PC-3 (cell line): ENCODE results near the gene ASB9. TPM values are rescaled to one million over a fixed set of nuclear protein-coding genes. Genes with fewer than 3 reads are reported as not detected.

Source experiments
- ATAC-seq: fragments of 200-7000 bp; cut with Tn5 transposase; 2 replicates; pipeline ENCODE4 v1.9.1; 2020; ENCODE audit warnings: mild to moderate bottlenecking, moderate library complexity
- BruUV-seq: library from RNA; stranded (reverse); fragments of 400-500 nt; replicated peaks from 2 replicates; lab custom pipeline; 2021; lab: Mats Ljungman, UMichigan
- CTCF ChIA-PET: fragments of 300-600 bp; sonication (Branson Sonifier 250); formaldehyde crosslinking; loops from one replicate; lab custom pipeline; 2022; ENCODE audit warnings: antibody characterized with exemption; lab: Charles Lee
- POLR2A ChIA-PET: fragments of 300-600 bp; sonication (Branson Sonifier 250); formaldehyde crosslinking; loops from one replicate; lab custom pipeline; 2022; ENCODE audit warnings: antibody characterized with exemption; ENCODE audit not compliant: unreplicated experiment; lab: Charles Lee
- DNase-seq: peaks from one replicate; pipeline ENCODE4 v3.0.0-alpha.2; 2015
- H2AFZ ChIP-seq: fragments of 300-600 bp; sonication (generic); 2 replicates; pipeline ENCODE4 v1.6.0; 2016; ENCODE audit warnings: antibody characterized with exemption, low read length
- H3F3A ChIP-seq: fragments of 300-600 bp; sonication (generic); one replicate; pipeline ENCODE4 v1.6.0; 2017; ENCODE audit warnings: antibody characterized with exemption, low read length, control low read depth, mild to moderate bottlenecking; ENCODE audit not compliant: unreplicated experiment
- H3K27ac ChIP-seq: fragments of 300-600 bp; sonication (generic); 2 replicates; pipeline ENCODE4 v1.5.1; 2016; ENCODE audit warnings: mild to moderate bottlenecking, low read length
- H3K27me3 ChIP-seq: fragments of 300-600 bp; sonication (generic); 2 replicates; pipeline ENCODE4 v1.6.1; 2016; ENCODE audit warnings: low read length, mixed read lengths
- H3K36me3 ChIP-seq: fragments of 300-600 bp; sonication (generic); 2 replicates; pipeline ENCODE4 v1.6.1; 2016; ENCODE audit warnings: low read depth, mixed run types, low read length, mixed read lengths
- H3K4me1 ChIP-seq: fragments of 300-600 bp; sonication (generic); 2 replicates; pipeline ENCODE4 v1.5.1; 2016; ENCODE audit warnings: low read length; ENCODE audit not compliant: insufficient read depth
- H3K4me2 ChIP-seq: fragments of 300-600 bp; sonication (generic); 2 replicates; pipeline ENCODE4 v1.6.0; 2016; ENCODE audit warnings: low read length
- H3K4me3 ChIP-seq: fragments of 300-600 bp; sonication (generic); 2 replicates; pipeline ENCODE4 v1.5.1; 2016; ENCODE audit warnings: mild to moderate bottlenecking, low read length, mixed read lengths
- H3K79me2 ChIP-seq: fragments of 300-600 bp; sonication (generic); 2 replicates; pipeline ENCODE4 v1.6.1; 2017; ENCODE audit warnings: low read length, mixed read lengths
- H3K9ac ChIP-seq: fragments of 300-600 bp; sonication (generic); 2 replicates; pipeline ENCODE4 v1.6.0; 2016; ENCODE audit warnings: mild to moderate bottlenecking, low read length
- H3K9me2 ChIP-seq: fragments of 300-600 bp; sonication (generic); replicated peaks from 2 replicates; pipeline ENCODE4 v1.6.1; 2016; ENCODE audit warnings: mixed run types, low read length, mixed read lengths
- H3K9me3 ChIP-seq: fragments of 300-600 bp; sonication (generic); 2 replicates; pipeline ENCODE4 v1.6.1; 2016; ENCODE audit warnings: low read length, mixed read lengths
- H4K20me1 ChIP-seq: fragments of 300-600 bp; sonication (generic); 2 replicates; pipeline ENCODE4 v1.6.1; 2016; ENCODE audit warnings: low read length, mixed read lengths
- CTCF ChIP-seq: fragments of 300-600 bp; sonication (generic); conservative IDR thresholded peaks from 2 replicates; pipeline ENCODE4 v1.5.1; 2017; ENCODE audit warnings: antibody characterized with exemption, low read depth, mild to moderate bottlenecking, low read length
- EZH2 ChIP-seq: fragments of 300-600 bp; sonication (generic); IDR thresholded peaks from one replicate; pipeline ENCODE4 v1.6.1; 2017; ENCODE audit warnings: antibody characterized with exemption, mild to moderate bottlenecking, low read length; ENCODE audit not compliant: unreplicated experiment
- EZH2phosphoT487 ChIP-seq: fragments of 300-600 bp; sonication (generic); IDR thresholded peaks from 2 replicates; pipeline ENCODE4 v1.6.1; 2018; ENCODE audit warnings: mild to moderate bottlenecking, antibody characterized with exemption, low read length, borderline replicate concordance
- intact Hi-C: fragments of 100-400 bp; cut with micrococcal nuclease; formaldehyde crosslinking; loops from 2 replicates; pipeline ENCODE4 v1.9.0; 2023
- total RNA-seq: library from RNA; depleted of rRNA; stranded (reverse); fragments of >200 nt; gene quantifications from 2 replicates; pipeline ENCODE4 v1.2.3, GENCODE V29; 2014

ASB9 gene
- total RNA-seq, 1 experiment from 2014 or later, result 31.5 TPM

- Histone ChIP-seq H3F3A (no peaks in the 10 kb centered on the region), H3K36me3 (0 out of 2 replicates have a peak, but pooled peaks cover 3% of the 10 kb centered on the region), H3K4me1 (peaks cover 5% of the 10 kb centered on the region), H3K9ac (no peak within 1 kb of the TSS), H3K4me2 (no peak within 1 kb of the TSS), H3K9me3 (no peaks in the 10 kb centered on the region), H3K79me2 (no peaks in the 10 kb centered on the region), H3K27me3 (no peaks in the 10 kb centered on the region), H2AFZ (no peak within 1 kb of the TSS), H4K20me1 (no peaks in the 10 kb centered on the region), H3K27ac (no peak within 1 kb of the TSS), H3K4me3 (no peak within 1 kb of the TSS), H3K9me2 (no peaks in the 10 kb centered on the region)
- no peak for TF ChIP-seq EZH2phosphoT487
- TF ChIP-seq CTCF, result no peak
- no peak for TF ChIP-seq EZH2
- no peak for DNase-seq
- intact Hi-C loops, result no loop called here
- no peak for ATAC-seq
- BruUV-seq, result no TSS peak
- POLR2A ChIA-PET, result no interaction called here
- CTCF ChIA-PET, result no interaction called here
Observed at GRCh38 chrX:15315509-15315908, 45.6 kb upstream of the ASB9 start, which contains the start of gene ASB11. Gene ASB11 (minus strand): TSS chrX:15315640. CDS start chrX:15315605, 35 bp downstream.

DNA sequence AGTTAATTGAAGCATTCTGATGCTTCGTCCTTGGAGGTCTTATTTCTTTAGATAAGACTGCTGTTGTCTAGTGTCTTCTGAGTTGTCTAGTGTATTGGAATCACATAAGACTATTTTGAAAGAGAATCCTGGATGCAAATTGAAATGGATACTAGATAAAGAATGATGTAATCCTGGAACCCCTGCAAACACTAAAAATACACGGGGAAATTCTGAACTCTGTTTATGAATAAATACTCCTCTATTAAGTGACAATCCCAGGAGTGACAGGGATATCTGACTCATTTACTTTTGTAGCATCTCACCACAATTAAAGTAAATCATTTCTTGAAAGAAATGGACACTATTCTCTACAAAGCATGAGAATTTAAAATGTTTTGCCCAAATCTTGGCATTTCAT lies 44.6 kb upstream of the ASB9 start:
- H3K27ac ChIP-seq, result no peak overlapping the region
- no peaks in the 10 kb centered on the region for H3K9me3 ChIP-seq
- H3K79me2 ChIP-seq, result no peaks in the 10 kb centered on the region
- H2AFZ ChIP-seq, result no peak overlapping the region
- H3K9ac ChIP-seq, result no peak overlapping the region
- H3F3A ChIP-seq, result no peaks in the 10 kb centered on the region
- H3K4me3 ChIP-seq, result no peak overlapping the region
- no peaks in the 10 kb centered on the region for H3K9me2 ChIP-seq
- ChIA-PET CTCF (no interaction called here), POLR2A (no interaction called here)
- H4K20me1 ChIP-seq, result no peaks in the 10 kb centered on the region
- H3K4me2 ChIP-seq, result no peak overlapping the region
- DNase-seq (no peak), ATAC-seq (no peak)
- intact Hi-C loops, result no loop called here
- 0 out of 2 replicates have a peak, but pooled peaks cover 3% of the 10 kb centered on the region for H3K36me3 ChIP-seq
- TF ChIP-seq EZH2phosphoT487 (no peak), EZH2 (no peak), CTCF (no peak)
- no TSS peak for BruUV-seq
- peaks cover 12% of the 10 kb centered on the region for H3K4me1 ChIP-seq
- no peaks in the 10 kb centered on the region for H3K27me3 ChIP-seq

GRCh38 chrX:15311119-15311518 lies 41.2 kb upstream of the ASB9 start:
- intact Hi-C loops, result no loop called here

More at GRCh38 chrX:15311119-15311518, 41.2 kb upstream of the ASB9 start:
- H3K9me2 ChIP-seq, result no peaks in the 10 kb centered on the region
- H2AFZ ChIP-seq, result no peak overlapping the region
- H3K36me3 ChIP-seq, result no peaks in the 10 kb centered on the region
- TF ChIP-seq CTCF, result no peak
- TF ChIP-seq EZH2, result no peak
- no peak for TF ChIP-seq EZH2phosphoT487
- ATAC-seq (no peak), DNase-seq (no peak)
- H3K27me3 ChIP-seq, result no peaks in the 10 kb centered on the region
- ChIA-PET POLR2A (no interaction called here), CTCF (no interaction called here)
- no peak overlapping the region for H3K27ac ChIP-seq
- H3K79me2 ChIP-seq, result no peaks in the 10 kb centered on the region
- no peak overlapping the region for H3K4me3 ChIP-seq
- no peak overlapping the region for H3K4me2 ChIP-seq
- H3K9ac ChIP-seq, result no peak overlapping the region
- H3K9me3 ChIP-seq, result no peaks in the 10 kb centered on the region
- no TSS peak for BruUV-seq
- no peaks in the 10 kb centered on the region for H4K20me1 ChIP-seq
- H3F3A ChIP-seq, result no peaks in the 10 kb centered on the region
- peaks cover 12% of the 10 kb centered on the region for H3K4me1 ChIP-seq
